NT2/D1 (cell line): Measurements from ENCODE around the gene PLA2G6.

Experiments
- SUZ12 ChIP-seq: IDR thresholded peaks from 2 replicates; pipeline ENCODE4 v1.6.1; 2011; ENCODE audit not compliant: insufficient read length, insufficient read depth; ENCODE audit errors: extremely low read depth
- YY1 ChIP-seq: IDR thresholded peaks from 2 replicates; pipeline ENCODE4 v1.6.1; 2011; ENCODE audit not compliant: insufficient read length, insufficient read depth
- ZNF274 ChIP-seq: IDR thresholded peaks from 2 replicates; pipeline ENCODE4 v1.6.1; 2011; ENCODE audit warnings: mild to moderate bottlenecking, low read depth, low read length

DNA sequence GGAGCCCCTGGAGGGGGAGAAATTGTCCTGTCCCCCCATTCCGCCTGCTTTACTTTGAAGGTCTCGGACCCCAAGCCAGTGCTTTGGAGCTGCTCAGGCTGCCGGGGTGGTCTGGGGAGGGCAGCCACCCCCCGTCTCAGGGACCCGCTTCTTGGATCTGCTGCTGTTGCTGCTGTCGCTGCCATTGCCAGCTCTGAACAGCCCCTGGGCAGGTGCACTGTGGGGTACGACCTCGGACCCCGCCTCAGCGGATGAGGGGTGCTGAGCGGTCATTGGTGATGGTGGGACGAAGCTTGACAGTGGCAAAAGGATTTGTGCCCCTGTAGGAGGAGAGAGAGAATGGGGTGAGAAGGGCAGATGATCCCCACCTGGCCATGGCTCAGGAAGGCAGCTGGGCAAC lies 96.6 kb downstream of the PLA2G6 start:
- no peak for TF ChIP-seq YY1
- TF ChIP-seq ZNF274: no peak
- TF ChIP-seq SUZ12: no peak
